ENCODE measurements around the gene PTPRN2.

PTPRN2 gene

GRCh38 chr7:157657741-157658740 is 929.6 kb downstream of the PTPRN2 start:
- DNase-seq = no peak

- no peak for DNase-seq
Measured at GRCh38 chr7:157656195-157656769, 931.3 kb downstream of the PTPRN2 start.

GRCh38 chr7:157654350-157654749 is 933.3 kb downstream of the PTPRN2 start:
- DNase-seq = no peak

GRCh38 chr7:157653827-157654207 is 933.8 kb downstream of the PTPRN2 start:
- DNase-seq = no peak

GRCh38 chr7:157652954-157653826 is 934.4 kb downstream of the PTPRN2 start:
- DNase-seq = no peak

- no peak for DNase-seq
Measured at GRCh38 chr7:157652161-157652953, 935.3 kb downstream of the PTPRN2 start.

GRCh38 chr7:157651366-157652160 is 936.1 kb downstream of the PTPRN2 start:
- DNase-seq = no peak

GRCh38 chr7:157650801-157651200 is 936.8 kb downstream of the PTPRN2 start:
- DNase-seq = no peak

GRCh38 chr7:157650131-157650631 is 937.4 kb downstream of the PTPRN2 start:
- no peak for DNase-seq

GRCh38 chr7:157646551-157646950 is 941.1 kb downstream of the PTPRN2 start:
- no peak for DNase-seq

- DNase-seq = no peak
Measured at GRCh38 chr7:157645539-157645938, 942.1 kb downstream of the PTPRN2 start.

GRCh38 chr7:157644946-157645345 is 942.7 kb downstream of the PTPRN2 start:
- no peak for DNase-seq

GRCh38 chr7:157643525-157643970 is 944.1 kb downstream of the PTPRN2 start:
- no peak for DNase-seq

- DNase-seq = no peak
Measured at GRCh38 chr7:157641866-157642265, 945.8 kb downstream of the PTPRN2 start.

GRCh38 chr7:157640144-157640543 is 947.5 kb downstream of the PTPRN2 start:
- no peak for DNase-seq

GRCh38 chr7:157638563-157638962 is 949.1 kb downstream of the PTPRN2 start:
- DNase-seq = no peak

GRCh38 chr7:157637216-157637949 is 950.2 kb downstream of the PTPRN2 start:
- no peak for DNase-seq

GRCh38 chr7:157635669-157636068 is 952.0 kb downstream of the PTPRN2 start:
- DNase-seq = no peak

- no peak for DNase-seq
Measured at GRCh38 chr7:157635148-157635500, 952.5 kb downstream of the PTPRN2 start.

- no peak for DNase-seq
Measured at GRCh38 chr7:157634401-157635147, 953.0 kb downstream of the PTPRN2 start.
